ENCODE data around the gene SPEF1.

GRCh38 chr20:3786126-3786484 lies 4.9 kb upstream of the SPEF1 start:
- TF ChIP-seq CTCF (conservative IDR thresholded peaks at IDR 0.05 in 1 of 2, IDR thresholded peaks at IDR 0.05 in 1 of 2; ENCODE audit: extremely low read depth in 1 of 2, insufficient read depth in 1 of 2, low read depth in 1 of 2, low read length in 2 of 2), result peak in 1 of 2 donors; percentile 9
- TF ChIP-seq EZH2 (IDR thresholded peaks at IDR 0.05; ENCODE audit: borderline replicate concordance, low read length), result no peak
